CD4-positive, alpha-beta T cell (primary cell): Measurements from ENCODE around the gene FOXB2. TPM values are rescaled to one million over a fixed set of nuclear protein-coding genes. Genes with fewer than 3 reads are reported as not detected.
"Not testable (repeated sequence)": the region's sequence is repeated elsewhere in the genome, so short reads cannot be mapped to it uniquely, and the experiment has no call there.

ENCODE experiments used
- ATAC-seq: fragments of 200-7000 bp; cut with Tn5 transposase; one replicate; pipeline ENCODE4 v1.10.0; 2022; ENCODE audit warnings: mild to moderate bottlenecking; ENCODE audit not compliant: poor library complexity
- CTCF ChIA-PET: fragments of 350-600 bp; sonication (Branson Sonifier 250); formaldehyde crosslinking; loops from one replicate; lab custom pipeline; 2021; ENCODE audit warnings: antibody characterized with exemption, inconsistent platforms; lab: Charles Lee
- POLR2A ChIA-PET: fragments of 350-600 bp; sonication (Branson Sonifier 250); formaldehyde crosslinking; loops from one replicate; lab custom pipeline; 2021; ENCODE audit warnings: antibody characterized with exemption, inconsistent platforms; lab: Charles Lee
- DNase-seq, 14 experiments: peaks; one replicate each; pipeline ENCODE4 v3.0.0-alpha.2; 2013 to 2020; ENCODE audit warnings: mixed read lengths in 2 of 14
- H3K27ac ChIP-seq, 2 donors: one replicate each; pipeline versions ENCODE4 v1.5.1 to v1.7.0; 2013; ENCODE audit warnings: low read length in 2 of 2, low read depth in 1 of 2, mild to moderate bottlenecking in 1 of 2
- H3K27me3 ChIP-seq, 2 experiments: 1 replicate in 1 of 2; 2 replicates in 1 of 2; pipeline versions ENCODE4 v1.6.1 to v1.7.0; 2013; ENCODE audit warnings: low read length in 2 of 2, control low read depth in 1 of 2, mild to moderate bottlenecking in 1 of 2, moderate library complexity in 1 of 2; ENCODE audit not compliant: insufficient read depth in 2 of 2, control insufficient read depth in 1 of 2
- H3K36me3 ChIP-seq: one replicate; pipeline ENCODE4 v1.6.1; 2013; ENCODE audit warnings: low read length, control low read depth; ENCODE audit not compliant: insufficient read depth
- H3K4me1 ChIP-seq: one replicate; pipeline ENCODE4 v1.6.1; 2013; ENCODE audit warnings: low read length, control low read depth; ENCODE audit not compliant: insufficient read depth
- H3K4me3 ChIP-seq: one replicate; pipeline ENCODE4 v1.5.1; 2013; ENCODE audit warnings: mild to moderate bottlenecking, low read length, moderate library complexity
- H3K9me3 ChIP-seq, 2 experiments: 1 replicate in 1 of 2; 2 replicates in 1 of 2; pipeline versions ENCODE4 v1.6.1 to v1.7.0; 2013; ENCODE audit warnings: low read length in 2 of 2, mild to moderate bottlenecking in 2 of 2, control low read depth in 1 of 2, moderate library complexity in 1 of 2; ENCODE audit not compliant: control insufficient read depth in 1 of 2, insufficient read depth in 1 of 2
- H3K27ac Mint-ChIP-seq: one replicate; pipeline ENCODE4 v1.8.0; 2020; ENCODE audit warnings: mixed read lengths
- H3K27me3 Mint-ChIP-seq: one replicate; pipeline ENCODE4 v1.8.0; 2021; ENCODE audit warnings: mixed read lengths
- H3K36me3 Mint-ChIP-seq: one replicate; pipeline ENCODE4 v1.8.0; 2021; ENCODE audit warnings: low read depth, mixed read lengths
- H3K4me1 Mint-ChIP-seq: one replicate; pipeline ENCODE4 v1.8.0; 2021; ENCODE audit warnings: low read depth, mixed read lengths
- H3K4me3 Mint-ChIP-seq: one replicate; pipeline ENCODE4 v1.8.0; 2020; ENCODE audit warnings: mild to moderate bottlenecking, mixed read lengths
- H3K9me3 Mint-ChIP-seq: one replicate; pipeline ENCODE4 v1.8.0; 2020; ENCODE audit warnings: mixed read lengths
- intact Hi-C, 2 experiments: fragments of 100-400 bp; cut with DNase I in 1 of 2; cut with micrococcal nuclease in 1 of 2; formaldehyde crosslinking; loops; one replicate each; pipeline versions ENCODE4 v1.15.1 to v1.9.0; 2023 to 2025; cut with DNase I, micrococcal nuclease
- total RNA-seq, 174 experiments: library from RNA in 2 of 174; stranded (reverse) in 2 of 174; gene quantifications; one replicate each; pipeline ENCODE4 v1.2.3 and lab custom pipeline; 2021 to 2026
- TF ChIP-seq, protein P1 (sequence below): fragments of 200-600 bp; IDR thresholded peaks from one replicate; pipeline ENCODE4 v1.8.0; 2022; ENCODE audit warnings: antibody characterized with exemption, mild to moderate bottlenecking

FOXB2 gene
- total RNA-seq, 2 experiments from 2014 or later: not detected

- Mint-ChIP-seq H3K27ac (no peak overlapping the region), H3K27me3 (peaks cover 56% of the 10 kb centered on the region), H3K9me3 (peaks cover 2% of the 10 kb centered on the region), H3K4me1 (no peaks in the 10 kb centered on the region), H3K4me3 (no peak overlapping the region), H3K36me3 (no peaks in the 10 kb centered on the region)
- CTCF ChIA-PET: no interaction called here
- TF ChIP-seq, protein P1, sequence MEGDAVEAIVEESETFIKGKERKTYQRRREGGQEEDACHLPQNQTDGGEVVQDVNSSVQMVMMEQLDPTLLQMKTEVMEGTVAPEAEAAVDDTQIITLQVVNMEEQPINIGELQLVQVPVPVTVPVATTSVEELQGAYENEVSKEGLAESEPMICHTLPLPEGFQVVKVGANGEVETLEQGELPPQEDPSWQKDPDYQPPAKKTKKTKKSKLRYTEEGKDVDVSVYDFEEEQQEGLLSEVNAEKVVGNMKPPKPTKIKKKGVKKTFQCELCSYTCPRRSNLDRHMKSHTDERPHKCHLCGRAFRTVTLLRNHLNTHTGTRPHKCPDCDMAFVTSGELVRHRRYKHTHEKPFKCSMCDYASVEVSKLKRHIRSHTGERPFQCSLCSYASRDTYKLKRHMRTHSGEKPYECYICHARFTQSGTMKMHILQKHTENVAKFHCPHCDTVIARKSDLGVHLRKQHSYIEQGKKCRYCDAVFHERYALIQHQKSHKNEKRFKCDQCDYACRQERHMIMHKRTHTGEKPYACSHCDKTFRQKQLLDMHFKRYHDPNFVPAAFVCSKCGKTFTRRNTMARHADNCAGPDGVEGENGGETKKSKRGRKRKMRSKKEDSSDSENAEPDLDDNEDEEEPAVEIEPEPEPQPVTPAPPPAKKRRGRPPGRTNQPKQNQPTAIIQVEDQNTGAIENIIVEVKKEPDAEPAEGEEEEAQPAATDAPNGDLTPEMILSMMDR: no peak
- ATAC-seq (no peak), DNase-seq (no peak)
- H3K36me3 ChIP-seq: no peaks in the 10 kb centered on the region
- no peaks in the 10 kb centered on the region for H3K4me1 ChIP-seq
- H3K9me3 ChIP-seq: no peaks in the 10 kb centered on the region
- intact Hi-C loops: no loop called here
- peaks cover 2 to 16% of the 10 kb centered on the region in 2 experiments for H3K27me3 ChIP-seq
- POLR2A ChIA-PET: no interaction called here
- H3K27ac ChIP-seq: no peak overlapping the region
- no peak overlapping the region for H3K4me3 ChIP-seq
These were observed 10.6 kb downstream of the FOXB2 start for GRCh38 chr9:77030045-77030444.

GRCh38 chr9:77038281-77039036 lies 19.0 kb downstream of the FOXB2 start:
- TF ChIP-seq, protein P1: no peak
- POLR2A ChIA-PET: no interaction called here
- no peak overlapping the region for H3K27ac Mint-ChIP-seq

GRCh38 chr9:77040340-77040739 lies 20.9 kb downstream of the FOXB2 start:
- H3K36me3 Mint-ChIP-seq: no peaks in the 10 kb centered on the region
- H3K27ac ChIP-seq: no peak overlapping the region
- ATAC-seq: no peak
- no peaks in the 10 kb centered on the region for H3K9me3 Mint-ChIP-seq
- H3K4me3 ChIP-seq: no peak overlapping the region
- no peaks in the 10 kb centered on the region for H3K4me1 Mint-ChIP-seq
- H3K27me3 ChIP-seq: peaks cover 0 to 2% of the 10 kb centered on the region in 2 experiments
- peaks cover 44% of the 10 kb centered on the region for H3K27me3 Mint-ChIP-seq
- DNase-seq: no peak
- no peak overlapping the region for H3K27ac Mint-ChIP-seq
- ChIA-PET CTCF (no interaction called here), POLR2A (no interaction called here)
- no peaks in the 10 kb centered on the region for H3K4me1 ChIP-seq
- no peak overlapping the region for H3K4me3 Mint-ChIP-seq
- intact Hi-C loops: no loop called here
- TF ChIP-seq, protein P1: no peak
- H3K9me3 ChIP-seq: peaks cover 0 to 10% of the 10 kb centered on the region in 2 experiments
- no peaks in the 10 kb centered on the region for H3K36me3 ChIP-seq

More at GRCh38 chr9:77038281-77039036, 19.0 kb downstream of the FOXB2 start:
- Mint-ChIP-seq H3K9me3 (no peaks in the 10 kb centered on the region), H3K27me3 (peaks cover 39% of the 10 kb centered on the region), H3K4me3 (no peak overlapping the region), H3K4me1 (no peaks in the 10 kb centered on the region), H3K36me3 (no peaks in the 10 kb centered on the region)
- intact Hi-C loops: no loop called here
- Histone ChIP-seq H3K4me3 (no peak overlapping the region), H3K27ac (no peak overlapping the region), H3K9me3 (peaks cover 0 to 13% of the 10 kb centered on the region in 2 experiments), H3K4me1 (no peaks in the 10 kb centered on the region), H3K27me3 (peaks cover 0 to 2% of the 10 kb centered on the region in 2 experiments), H3K36me3 (no peaks in the 10 kb centered on the region)
- DNase-seq: no peak
- CTCF ChIA-PET: no interaction called here
- ATAC-seq: no peak

DNA sequence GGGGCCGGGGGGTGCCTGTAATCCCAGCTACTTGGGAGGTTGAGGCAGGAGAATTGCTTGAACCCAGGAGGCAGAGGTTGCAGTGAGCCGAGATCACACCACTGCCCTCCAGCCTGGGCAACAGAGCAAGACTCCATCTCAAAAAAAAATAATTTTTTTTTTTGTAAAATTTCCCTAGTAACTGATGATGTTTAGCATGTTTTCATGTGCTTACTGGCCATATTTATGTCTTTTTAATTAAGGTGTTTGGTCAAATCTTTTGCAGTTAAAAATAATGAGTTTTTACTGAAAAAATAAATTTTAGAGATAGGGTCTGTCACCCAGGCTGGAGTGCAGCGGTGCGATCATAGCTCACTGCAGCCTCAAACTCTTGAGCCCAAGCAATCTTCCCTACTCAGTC lies 24.3 kb downstream of the FOXB2 start:
- H3K4me3 Mint-ChIP-seq, H3K36me3 ChIP-seq, ATAC-seq, POLR2A ChIA-PET, H3K27me3 ChIP-seq, H3K36me3 Mint-ChIP-seq, CTCF ChIA-PET, H3K9me3 ChIP-seq, H3K27ac Mint-ChIP-seq, H3K27ac ChIP-seq, H3K4me1 ChIP-seq, H3K9me3 Mint-ChIP-seq, H3K4me3 ChIP-seq, DNase-seq, intact Hi-C loops, H3K4me1 Mint-ChIP-seq: not testable (repeated sequence)
- peaks cover 37% of the 10 kb centered on the region for H3K27me3 Mint-ChIP-seq

DNA sequence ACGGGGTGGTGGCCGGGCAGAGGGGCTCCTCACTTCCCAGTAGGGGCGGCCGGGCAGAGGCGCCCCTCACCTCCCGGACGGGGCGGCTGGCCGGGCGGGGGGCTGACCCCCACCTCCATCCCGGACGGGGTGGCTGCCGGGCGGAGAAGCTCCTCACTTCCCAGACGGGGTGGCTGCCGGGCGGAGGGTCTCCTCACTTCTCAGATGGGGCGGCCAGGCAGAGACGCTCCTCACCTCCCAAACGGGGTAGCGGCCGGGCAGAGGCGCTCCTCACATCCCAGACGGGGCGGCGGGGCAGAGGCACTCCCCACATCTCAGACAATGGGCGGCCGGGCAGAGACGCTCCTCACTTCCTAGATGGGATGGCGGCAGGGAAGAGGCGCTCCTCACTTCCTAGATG lies 41.2 kb downstream of the FOXB2 start:
- H3K36me3 ChIP-seq, DNase-seq, H3K4me3 Mint-ChIP-seq, H3K36me3 Mint-ChIP-seq, H3K9me3 ChIP-seq, CTCF ChIA-PET, H3K27ac Mint-ChIP-seq, H3K4me1 ChIP-seq, H3K4me3 ChIP-seq, H3K27me3 Mint-ChIP-seq, H3K4me1 Mint-ChIP-seq, H3K9me3 Mint-ChIP-seq, ATAC-seq, H3K27ac ChIP-seq, intact Hi-C loops, H3K27me3 ChIP-seq, POLR2A ChIA-PET: not testable (repeated sequence)
